SK-N-SH (cell line): ENCODE data around the gene SIK2.

Experiments used
- CTCF ChIP-seq: fragments of 200-600 bp; sonication (generic); IDR thresholded peaks from 2 replicates; pipeline ENCODE4 v1.6.1; 2017; ENCODE audit warnings: antibody characterized with exemption, mild to moderate bottlenecking, moderate library complexity
- EP300 ChIP-seq, 2 experiments: IDR thresholded peaks; 2 replicates each; pipeline versions ENCODE4 v1.4.0 to v1.6.1; 2012; ENCODE audit warnings: borderline replicate concordance in 1 of 2, low read depth in 1 of 2, low read length in 1 of 2
- GABPA ChIP-seq: IDR thresholded peaks from 2 replicates; pipeline ENCODE4 v1.4.0; 2012; ENCODE audit warnings: low read depth, mild to moderate bottlenecking
- MAX ChIP-seq: IDR thresholded peaks from 2 replicates; pipeline ENCODE4 v1.4.0; 2012; ENCODE audit warnings: low read depth
- POLR2AphosphoS5 ChIP-seq: IDR thresholded peaks from 2 replicates; pipeline ENCODE4 v1.6.1; 2012; ENCODE audit warnings: low read depth, low read length
- TAF1 ChIP-seq: IDR thresholded peaks from 2 replicates; pipeline ENCODE4 v1.6.1; 2012; ENCODE audit warnings: low read depth, mild to moderate bottlenecking, low read length, moderate library complexity, borderline replicate concordance
- TEAD4 ChIP-seq: IDR thresholded peaks from 2 replicates; pipeline ENCODE4 v1.4.0; 2012; ENCODE audit warnings: mild to moderate bottlenecking, borderline replicate concordance; ENCODE audit not compliant: insufficient read depth
- YY1 ChIP-seq: IDR thresholded peaks from 2 replicates; pipeline ENCODE4 v1.4.0; 2012; ENCODE audit warnings: low read depth, mild to moderate bottlenecking
- ZBTB33 ChIP-seq: IDR thresholded peaks from 2 replicates; pipeline ENCODE4 v1.4.0; 2012; ENCODE audit warnings: low read depth, borderline replicate concordance

GRCh38 chr11:111762526-111762925 is 160.3 kb downstream of the SIK2 start:
- TF ChIP-seq CTCF (no peak), POLR2AphosphoS5 (no peak), MAX (no peak), TAF1 (no peak), GABPA (no peak), EP300 (IDR thresholded peaks at IDR 0.05; ENCODE audit: borderline replicate concordance in 1 of 2, low read depth in 1 of 2, low read length in 1 of 2) (no peak), TEAD4 (no peak), YY1 (no peak), ZBTB33 (no peak)
